ENCODE data around the gene HOXA7.

GRCh38 chr7:27168265-27168947, 11.9 kb upstream of the HOXA7 start:
- TF ChIP-seq, protein P1, sequence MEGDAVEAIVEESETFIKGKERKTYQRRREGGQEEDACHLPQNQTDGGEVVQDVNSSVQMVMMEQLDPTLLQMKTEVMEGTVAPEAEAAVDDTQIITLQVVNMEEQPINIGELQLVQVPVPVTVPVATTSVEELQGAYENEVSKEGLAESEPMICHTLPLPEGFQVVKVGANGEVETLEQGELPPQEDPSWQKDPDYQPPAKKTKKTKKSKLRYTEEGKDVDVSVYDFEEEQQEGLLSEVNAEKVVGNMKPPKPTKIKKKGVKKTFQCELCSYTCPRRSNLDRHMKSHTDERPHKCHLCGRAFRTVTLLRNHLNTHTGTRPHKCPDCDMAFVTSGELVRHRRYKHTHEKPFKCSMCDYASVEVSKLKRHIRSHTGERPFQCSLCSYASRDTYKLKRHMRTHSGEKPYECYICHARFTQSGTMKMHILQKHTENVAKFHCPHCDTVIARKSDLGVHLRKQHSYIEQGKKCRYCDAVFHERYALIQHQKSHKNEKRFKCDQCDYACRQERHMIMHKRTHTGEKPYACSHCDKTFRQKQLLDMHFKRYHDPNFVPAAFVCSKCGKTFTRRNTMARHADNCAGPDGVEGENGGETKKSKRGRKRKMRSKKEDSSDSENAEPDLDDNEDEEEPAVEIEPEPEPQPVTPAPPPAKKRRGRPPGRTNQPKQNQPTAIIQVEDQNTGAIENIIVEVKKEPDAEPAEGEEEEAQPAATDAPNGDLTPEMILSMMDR (IDR thresholded peaks at IDR 0.05), result no peak
- TF ChIP-seq POLR2A (IDR thresholded peaks at IDR 0.05), result no peak
